H1 (cell line): ENCODE results near the gene UBQLN1. TPM values are rescaled to one million over a fixed set of nuclear protein-coding genes. Genes with fewer than 3 reads are reported as not detected.

Experiments used
- CTCF ChIA-PET: fragments of 300-600 bp; sonication (Branson Sonifier 250); formaldehyde crosslinking; loops from one replicate; lab custom pipeline; 2021; ENCODE audit not compliant: partially characterized antibody; lab: Charles Lee
- POLR2A ChIA-PET: fragments of 300-600 bp; sonication (Branson Sonifier 250); formaldehyde crosslinking; loops from one replicate; lab custom pipeline; 2021; ENCODE audit warnings: inconsistent platforms; ENCODE audit not compliant: partially characterized antibody; lab: Charles Lee
- DNase-seq, 2 experiments: peaks; one replicate each; pipeline versions ENCODE4 v3.0.0 to v3.0.0-alpha.2; 2010 to 2022; ENCODE audit warnings: low spot score in 2 of 2, low read depth in 1 of 2, mixed read lengths in 1 of 2
- FAIRE-seq: peaks from 2 replicates; lab custom pipeline; 2011; peaks lifted over from hg19 to GRCh38; lab: Jason Lieb, UNC
- H2AFZ ChIP-seq: 2 replicates; pipeline ENCODE4 v1.8.1; 2012; ENCODE audit warnings: low read length, inconsistent platforms
- H2AK5ac ChIP-seq: 2 replicates; pipeline ENCODE4 v1.6.1; 2013; ENCODE audit warnings: low read depth, low read length
- H2BK120ac ChIP-seq: replicated peaks from 2 replicates; pipeline ENCODE3; 2013; ENCODE audit warnings: low read depth, low read length, inconsistent platforms
- H2BK12ac ChIP-seq: 2 replicates; pipeline ENCODE4 v1.6.1; 2013; ENCODE audit warnings: low read depth, low read length
- H2BK15ac ChIP-seq: 2 replicates; pipeline ENCODE4 v1.6.1; 2013; ENCODE audit warnings: low read length
- H2BK20ac ChIP-seq: 2 replicates; pipeline ENCODE4 v1.6.1; 2013; ENCODE audit warnings: low read length
- H2BK5ac ChIP-seq: 2 replicates; pipeline ENCODE4 v1.6.1; 2013; ENCODE audit warnings: low read depth, low read length
- H3K14ac ChIP-seq: 2 replicates; pipeline ENCODE4 v1.6.1; 2013; ENCODE audit warnings: inconsistent platforms; ENCODE audit not compliant: insufficient read length
- H3K18ac ChIP-seq: 2 replicates; pipeline ENCODE4 v1.6.1; 2013; ENCODE audit warnings: low read length; ENCODE audit errors: extremely low read depth
- H3K23ac ChIP-seq: 2 replicates; pipeline ENCODE4 v1.6.1; 2013; ENCODE audit warnings: inconsistent platforms; ENCODE audit not compliant: insufficient read length
- H3K23me2 ChIP-seq: 2 replicates; pipeline ENCODE4 v1.6.1; 2013; ENCODE audit warnings: low read depth, low read length
- H3K27ac ChIP-seq: 2 replicates; pipeline ENCODE4 v1.6.1; 2011; ENCODE audit warnings: low read depth, low read length, inconsistent platforms
- H3K27me3 ChIP-seq, 4 experiments: replicated peaks in 1 of 4; 1 replicate in 1 of 4; 2 replicates in 3 of 4; pipeline versions ENCODE4 v1.6.1 to v1.8.1; 2011 to 2013; ENCODE audit warnings: low read length in 3 of 4, mild to moderate bottlenecking in 3 of 4, inconsistent platforms in 2 of 4, mixed read lengths in 2 of 4, moderate library complexity in 1 of 4; ENCODE audit not compliant: control insufficient read depth in 3 of 4, insufficient read depth in 3 of 4; ENCODE audit errors: extremely low read depth in 1 of 4
- H3K36me3 ChIP-seq, 4 experiments: 2 replicates each; pipeline versions ENCODE4 v1.6.1 to v1.8.1; 2011 to 2013; ENCODE audit warnings: mild to moderate bottlenecking in 4 of 4, low read length in 3 of 4, moderate library complexity in 2 of 4, control low read depth in 1 of 4, inconsistent platforms in 1 of 4; ENCODE audit not compliant: insufficient read depth in 4 of 4, control insufficient read depth in 2 of 4
- H3K4ac ChIP-seq: replicated peaks from 2 replicates; pipeline ENCODE3; 2013; ENCODE audit warnings: low read length, low read depth, mixed read lengths, inconsistent platforms; ENCODE audit not compliant: insufficient read length
- H3K4me1 ChIP-seq, 4 experiments: replicated peaks in 1 of 4; 1 replicate in 1 of 4; 2 replicates in 3 of 4; pipeline versions ENCODE4 v1.6.1 to v1.8.1; 2011 to 2013; ENCODE audit warnings: low read length in 3 of 4, inconsistent platforms in 2 of 4, mixed read lengths in 1 of 4; ENCODE audit not compliant: insufficient read depth in 4 of 4, control insufficient read depth in 3 of 4
- H3K4me2 ChIP-seq, 2 experiments: 2 replicates each; pipeline versions ENCODE4 v1.6.1 to v1.8.1; 2011 to 2013; ENCODE audit warnings: low read depth in 2 of 2, low read length in 2 of 2, control low read depth in 1 of 2, inconsistent platforms in 1 of 2, mild to moderate bottlenecking in 1 of 2; ENCODE audit not compliant: insufficient read depth in 1 of 2
- H3K4me3 ChIP-seq, 4 experiments: fragments of 200-600, 300-600 bp in 1 of 4; sonication (generic), shearing (Covaris generic), sonication (Bioruptor Twin) in 1 of 4; 2 replicates each; pipeline versions ENCODE4 v1.5.1 to v1.8.1; 2011 to 2016; ENCODE audit warnings: low read length in 4 of 4, low read depth in 3 of 4, control low read depth in 2 of 4, inconsistent platforms in 2 of 4, mild to moderate bottlenecking in 2 of 4, mixed read lengths in 1 of 4, moderate library complexity in 1 of 4; ENCODE audit not compliant: insufficient read depth in 2 of 4; ENCODE audit errors: extremely low read depth in 1 of 4
- H3K56ac ChIP-seq: replicated peaks from 2 replicates; pipeline ENCODE3; 2013; ENCODE audit warnings: low read depth, mild to moderate bottlenecking, mixed read lengths, low read length, inconsistent platforms; ENCODE audit not compliant: insufficient read length
- H3K79me1 ChIP-seq: 2 replicates; pipeline ENCODE4 v1.6.1; 2013; ENCODE audit warnings: low read depth, low read length, control low read depth
- H3K79me2 ChIP-seq, 2 experiments: 2 replicates each; pipeline versions ENCODE4 v1.6.1 to v1.8.1; 2012 to 2013; ENCODE audit warnings: low read length in 2 of 2, mild to moderate bottlenecking in 2 of 2, inconsistent platforms in 1 of 2; ENCODE audit not compliant: insufficient read depth in 2 of 2, control insufficient read depth in 1 of 2
- H3K9ac ChIP-seq, 4 experiments: replicated peaks in 1 of 4; 1 replicate in 1 of 4; 2 replicates in 3 of 4; pipeline versions ENCODE4 v1.6.1 to v1.8.1; 2011 to 2013; ENCODE audit warnings: low read depth in 3 of 4, low read length in 3 of 4, control low read depth in 2 of 4, mild to moderate bottlenecking in 2 of 4, moderate library complexity in 2 of 4, inconsistent platforms in 1 of 4; ENCODE audit errors: extremely low read depth in 1 of 4
- H3K9me3 ChIP-seq, 2 experiments: 2 replicates each; pipeline versions ENCODE4 v1.6.1 to v1.8.1; 2012 to 2013; ENCODE audit warnings: mild to moderate bottlenecking in 2 of 2, moderate library complexity in 2 of 2, control low read depth in 1 of 2, inconsistent platforms in 1 of 2, low read depth in 1 of 2, low read length in 1 of 2, mixed read lengths in 1 of 2; ENCODE audit not compliant: insufficient read depth in 2 of 2
- H4K20me1 ChIP-seq, 2 experiments: replicated peaks in 1 of 2; 2 replicates each; pipeline versions ENCODE3 to v1.8.1; 2011 to 2013; ENCODE audit warnings: inconsistent platforms in 2 of 2, low read length in 2 of 2, mild to moderate bottlenecking in 1 of 2; ENCODE audit not compliant: insufficient read depth in 2 of 2, control insufficient read depth in 1 of 2
- H4K5ac ChIP-seq: 2 replicates; pipeline ENCODE4 v1.6.1; 2013; ENCODE audit warnings: low read length, low read depth, mixed read lengths, inconsistent platforms; ENCODE audit not compliant: insufficient read length
- H4K8ac ChIP-seq: 2 replicates; pipeline ENCODE4 v1.8.0; 2013; ENCODE audit warnings: mild to moderate bottlenecking, moderate library complexity, low read length, inconsistent platforms; ENCODE audit not compliant: insufficient read depth; ENCODE audit errors: extremely low read depth
- H4K91ac ChIP-seq: replicated peaks from 2 replicates; pipeline ENCODE3; 2013; ENCODE audit warnings: low read length, mixed read lengths, inconsistent platforms; ENCODE audit not compliant: insufficient read length
- EZH2 ChIP-seq: fragments of 200-600 bp; sonication (generic); IDR thresholded peaks from 2 replicates; pipeline ENCODE4 v1.7.1; 2012; ENCODE audit warnings: low read depth, mild to moderate bottlenecking, moderate library complexity, low read length, inconsistent platforms; ENCODE audit not compliant: severe bottlenecking
- WGBS, 2 experiments: shearing (Covaris generic) in 1 of 2; methylation state at CpG; one replicate each; pipeline versions ENCODE4 v1.1.6 to v1.1.7; 2013 to 2015; ENCODE audit warnings: low lambda C conversion rate in 2 of 2, mixed read lengths in 2 of 2, inconsistent platforms in 1 of 2, low coverage in 1 of 2, missing lambda C conversion rate in 1 of 2; ENCODE audit not compliant: insufficient replicate concordance in 2 of 2, insufficient coverage in 1 of 2, insufficient read length in 1 of 2; ENCODE audit errors: extremely low coverage in 1 of 2, missing lambda C conversion rate in 1 of 2; 5-methylcytosine and 5-hydroxymethylcytosine counted together
- polyA plus RNA-seq, 7 experiments: library from polyadenylated mRNA; depleted of rRNA in 3 of 7; stranded (reverse) in 5 of 7; unstranded in 2 of 7; fragments of >200 nt in 5 of 7; fragments of 200-250 nt in 2 of 7; gene quantifications; 1 replicate in 5 of 7; 2 replicates in 1 of 7; 4 replicates in 1 of 7; pipeline versions ENCODE4 v1.2.1 to v1.2.3, GENCODE V29; 2011 to 2013; ENCODE audit warnings: missing spikeins in 2 of 7, mixed read lengths in 2 of 7
- total RNA-seq: library from RNA; stranded (reverse); fragmentation: NEBNext Ultra II Directional; extraction: Animal tissue kit (Norgen Biotek cat#: 25700); gene quantifications from 2 replicates; pipeline ENCODE4 v1.2.1, GENCODE V29; 2021
- TF ChIP-seq, protein P1 (sequence below), 3 experiments: IDR thresholded peaks; 1 replicate in 2 of 3; 2 replicates in 1 of 3; pipeline versions ENCODE4 v1.5.1 to v1.6.1; 2011; ENCODE audit warnings: low read length in 3 of 3, mild to moderate bottlenecking in 3 of 3, inconsistent platforms in 2 of 3, low read depth in 1 of 3, moderate library complexity in 1 of 3; ENCODE audit not compliant: insufficient read depth in 1 of 3; ENCODE audit errors: control extremely low read depth in 1 of 3

UBQLN1 gene
- total and polyA plus RNA-seq, 2 of the 8 experiments (the other 6 are each of a cell fraction or from before 2014, with no cell fraction given): 62.4 to 105 TPM

DNA sequence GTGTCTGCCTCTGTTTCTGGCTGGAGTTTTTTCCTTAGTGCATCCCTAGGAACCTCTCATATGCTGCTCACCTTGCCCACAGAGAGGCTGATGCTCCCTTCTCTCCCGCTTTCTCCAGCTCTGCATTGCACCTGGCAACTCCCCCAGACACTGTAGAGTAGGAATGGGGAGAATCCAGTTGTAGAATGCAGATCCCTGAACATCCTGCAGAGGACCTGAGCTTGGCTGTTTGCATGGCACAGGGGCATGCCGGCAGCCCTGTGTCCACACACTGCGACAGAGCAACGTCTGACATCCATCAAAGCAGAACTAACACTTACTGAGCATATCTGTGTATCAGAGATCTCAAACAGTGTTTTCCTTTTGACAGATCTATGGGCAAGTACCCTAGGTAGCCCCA is 65.0 kb downstream of the UBQLN1 start:
- Histone ChIP-seq H2BK5ac (no peak overlapping the region), H3K23ac (no peak overlapping the region), H3K79me2 (no peaks in the 10 kb centered on the region), H2AFZ (no peak overlapping the region), H3K9me3 (no peaks in the 10 kb centered on the region), H3K23me2 (no peaks in the 10 kb centered on the region), H2BK12ac (no peak overlapping the region), H3K27me3 (no peaks in the 10 kb centered on the region), H2AK5ac (no peak overlapping the region), H4K20me1 (no peaks in the 10 kb centered on the region), H2BK20ac (no peak overlapping the region)
- no peak for TF ChIP-seq EZH2
- TF ChIP-seq, protein P1, sequence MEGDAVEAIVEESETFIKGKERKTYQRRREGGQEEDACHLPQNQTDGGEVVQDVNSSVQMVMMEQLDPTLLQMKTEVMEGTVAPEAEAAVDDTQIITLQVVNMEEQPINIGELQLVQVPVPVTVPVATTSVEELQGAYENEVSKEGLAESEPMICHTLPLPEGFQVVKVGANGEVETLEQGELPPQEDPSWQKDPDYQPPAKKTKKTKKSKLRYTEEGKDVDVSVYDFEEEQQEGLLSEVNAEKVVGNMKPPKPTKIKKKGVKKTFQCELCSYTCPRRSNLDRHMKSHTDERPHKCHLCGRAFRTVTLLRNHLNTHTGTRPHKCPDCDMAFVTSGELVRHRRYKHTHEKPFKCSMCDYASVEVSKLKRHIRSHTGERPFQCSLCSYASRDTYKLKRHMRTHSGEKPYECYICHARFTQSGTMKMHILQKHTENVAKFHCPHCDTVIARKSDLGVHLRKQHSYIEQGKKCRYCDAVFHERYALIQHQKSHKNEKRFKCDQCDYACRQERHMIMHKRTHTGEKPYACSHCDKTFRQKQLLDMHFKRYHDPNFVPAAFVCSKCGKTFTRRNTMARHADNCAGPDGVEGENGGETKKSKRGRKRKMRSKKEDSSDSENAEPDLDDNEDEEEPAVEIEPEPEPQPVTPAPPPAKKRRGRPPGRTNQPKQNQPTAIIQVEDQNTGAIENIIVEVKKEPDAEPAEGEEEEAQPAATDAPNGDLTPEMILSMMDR (IDR thresholded peaks at IDR 0.05; ENCODE audit: control extremely low read depth in 1 of 3, insufficient read depth in 1 of 3, low read depth in 1 of 3, low read length in 3 of 3): peak in 2 of 3 experiments; percentile 5 to 14; a peak in 1 of 4 replicates
- TF ChIP-seq, all 59 proteins: peak for 1
- no peak overlapping the region for H3K56ac ChIP-seq
- FAIRE-seq (no peak), DNase-seq (no peak)
- no peak overlapping the region for H3K14ac ChIP-seq
- peaks cover 0 to 3% (median 0%) of the 10 kb centered on the region in 4 experiments; a peak in 2 of 7 replicates for H3K4me1 ChIP-seq
- no peak overlapping the region for H4K91ac ChIP-seq
- CTCF ChIA-PET: interaction anchor here (0.7 to 9.8 kb wide), 8 partner anchors 8 to 423 kb away, joined by 3 to 75 read pairs (median 4); no protein-coding TSS in a partner anchor
- peak overlapping the region; percentile 23 for H4K8ac ChIP-seq
- no peak overlapping the region for H2BK120ac ChIP-seq
- H3K36me3 ChIP-seq: no peaks in the 10 kb centered on the region; a peak in 1 of 8 replicates
- no peak overlapping the region for H3K9ac ChIP-seq
- H3K4me3 ChIP-seq: no peak overlapping the region
- WGBS, 2 experiments: 93% methylated on average over 4 of the region's 4 CpGs; no CpG with 5 or more reads in 1 of the 2 experiments
- no peak overlapping the region for H2BK15ac ChIP-seq
- no peak overlapping the region for H3K4me2 ChIP-seq
- POLR2A ChIA-PET: interaction anchor here (1.3 to 3.4 kb wide), 2 partner anchors 11 to 22 kb away, joined by 4 to 11 read pairs; no protein-coding TSS in a partner anchor
- no peak overlapping the region for H4K5ac ChIP-seq
- no peaks in the 10 kb centered on the region for H3K79me1 ChIP-seq
- no peak overlapping the region for H3K4ac ChIP-seq
- H3K27ac ChIP-seq: no peak overlapping the region
- H3K18ac ChIP-seq: no peak overlapping the region
